NCI-H1105 treated with DMSO at 0.1 percent for 48 hours (cell line): ENCODE results near the gene FOSL1.

ENCODE experiments used
- DNase-seq: peaks from one replicate; lab custom pipeline; 2025; lab: John Stamatoyannopoulos, UW

FOSL1 gene

GRCh38 chr11:65882120-65883057 is 17.8 kb downstream of the FOSL1 start:
- no peak for DNase-seq

- DNase-seq: no peak
Observed at GRCh38 chr11:65880844-65881421, 19.3 kb downstream of the FOSL1 start.

- DNase-seq: no peak
Observed at GRCh38 chr11:65880027-65880426, 20.2 kb downstream of the FOSL1 start.

GRCh38 chr11:65879617-65880016 is 20.6 kb downstream of the FOSL1 start, which contains the start of gene CTSW:
Gene CTSW (plus strand): TSS chr11:65879837. CDS start chr11:65879855, 18 bp downstream.
- no peak for DNase-seq

GRCh38 chr11:65873318-65874156 is 26.7 kb downstream of the FOSL1 start:
- peak; percentile 86 for DNase-seq

- no peak for DNase-seq
Observed at GRCh38 chr11:65872586-65873317, 27.4 kb downstream of the FOSL1 start, which contains the start of gene EFEMP2. Gene EFEMP2 (minus strand): TSS chr11:65872800. CDS start chr11:65872354, 446 bp downstream.

GRCh38 chr11:65871811-65872548 is 28.2 kb downstream of the FOSL1 start:
- DNase-seq: no peak

GRCh38 chr11:65870706-65871681 is 29.2 kb downstream of the FOSL1 start:
- DNase-seq: no peak

GRCh38 chr11:65870307-65870658 is 29.9 kb downstream of the FOSL1 start:
- DNase-seq: no peak

GRCh38 chr11:65869643-65870306 is 30.4 kb downstream of the FOSL1 start:
- no peak for DNase-seq

- no peak for DNase-seq
Observed at GRCh38 chr11:65868907-65869306, 31.3 kb downstream of the FOSL1 start.

GRCh38 chr11:65868076-65868667 is 32.0 kb downstream of the FOSL1 start:
- DNase-seq: peak; percentile 76

GRCh38 chr11:65867284-65868071 is 32.7 kb downstream of the FOSL1 start:
- DNase-seq: peak; percentile 46

GRCh38 chr11:65866509-65867283 is 33.5 kb downstream of the FOSL1 start:
- DNase-seq: no peak

GRCh38 chr11:65865550-65866172 is 34.5 kb downstream of the FOSL1 start:
- no peak for DNase-seq

GRCh38 chr11:65864706-65865471 is 35.3 kb downstream of the FOSL1 start:
- DNase-seq: no peak
